ENCODE data around the gene MPC1. TPM values are rescaled to one million over a fixed set of nuclear protein-coding genes. Genes with fewer than 3 reads are reported as not detected.

The MPC1 gene
- total RNA-seq, 1 donor from 2014 or later: 21.2 TPM

DNA sequence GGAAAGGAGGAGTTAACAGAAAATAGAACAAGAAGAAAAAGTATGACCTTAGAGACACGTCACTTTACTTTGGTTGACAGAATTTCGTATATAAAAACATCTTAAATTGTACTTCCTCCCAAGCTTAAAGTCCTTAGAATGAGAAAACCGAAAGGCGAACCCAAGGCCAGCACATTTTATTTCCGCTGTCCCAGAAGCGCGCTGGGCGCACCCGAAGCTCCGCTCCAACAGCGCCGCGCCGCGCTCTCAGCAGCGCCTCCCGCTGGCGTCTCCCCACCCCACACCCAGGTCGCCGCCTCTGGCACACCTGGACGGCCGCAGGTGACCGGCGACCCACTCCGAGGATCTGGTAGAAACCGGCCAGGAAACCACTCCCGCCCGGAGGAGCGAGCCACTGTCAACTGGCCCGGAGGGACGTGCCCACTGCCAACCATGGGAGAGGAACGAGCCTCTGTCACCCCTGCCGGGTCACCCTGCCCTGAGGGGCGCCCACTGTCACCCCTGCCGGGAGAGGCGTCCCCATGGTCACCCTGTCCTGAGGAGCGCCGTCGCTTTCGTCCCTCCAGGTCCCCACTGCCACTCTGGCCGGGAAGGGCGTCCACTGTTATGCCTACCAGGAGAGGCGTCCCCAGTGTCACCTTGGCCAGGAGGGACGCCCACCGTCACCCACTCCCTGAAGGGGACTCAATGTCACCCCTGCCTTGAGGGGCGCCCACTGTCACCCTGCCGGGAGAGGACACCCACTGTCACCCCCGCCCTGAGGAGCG, 824 bp downstream of the MPC1 start:
- H3K4me3 ChIP-seq (ENCODE audit: low read depth, low read length): peak overlapping the region; percentile 86
- peak; percentile 18 for DNase-seq (ENCODE audit: low read depth)
- TF ChIP-seq, protein P1, sequence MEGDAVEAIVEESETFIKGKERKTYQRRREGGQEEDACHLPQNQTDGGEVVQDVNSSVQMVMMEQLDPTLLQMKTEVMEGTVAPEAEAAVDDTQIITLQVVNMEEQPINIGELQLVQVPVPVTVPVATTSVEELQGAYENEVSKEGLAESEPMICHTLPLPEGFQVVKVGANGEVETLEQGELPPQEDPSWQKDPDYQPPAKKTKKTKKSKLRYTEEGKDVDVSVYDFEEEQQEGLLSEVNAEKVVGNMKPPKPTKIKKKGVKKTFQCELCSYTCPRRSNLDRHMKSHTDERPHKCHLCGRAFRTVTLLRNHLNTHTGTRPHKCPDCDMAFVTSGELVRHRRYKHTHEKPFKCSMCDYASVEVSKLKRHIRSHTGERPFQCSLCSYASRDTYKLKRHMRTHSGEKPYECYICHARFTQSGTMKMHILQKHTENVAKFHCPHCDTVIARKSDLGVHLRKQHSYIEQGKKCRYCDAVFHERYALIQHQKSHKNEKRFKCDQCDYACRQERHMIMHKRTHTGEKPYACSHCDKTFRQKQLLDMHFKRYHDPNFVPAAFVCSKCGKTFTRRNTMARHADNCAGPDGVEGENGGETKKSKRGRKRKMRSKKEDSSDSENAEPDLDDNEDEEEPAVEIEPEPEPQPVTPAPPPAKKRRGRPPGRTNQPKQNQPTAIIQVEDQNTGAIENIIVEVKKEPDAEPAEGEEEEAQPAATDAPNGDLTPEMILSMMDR (conservative IDR thresholded peaks at IDR 0.05; ENCODE audit: low read depth, low read length): peak; percentile 70

DNA sequence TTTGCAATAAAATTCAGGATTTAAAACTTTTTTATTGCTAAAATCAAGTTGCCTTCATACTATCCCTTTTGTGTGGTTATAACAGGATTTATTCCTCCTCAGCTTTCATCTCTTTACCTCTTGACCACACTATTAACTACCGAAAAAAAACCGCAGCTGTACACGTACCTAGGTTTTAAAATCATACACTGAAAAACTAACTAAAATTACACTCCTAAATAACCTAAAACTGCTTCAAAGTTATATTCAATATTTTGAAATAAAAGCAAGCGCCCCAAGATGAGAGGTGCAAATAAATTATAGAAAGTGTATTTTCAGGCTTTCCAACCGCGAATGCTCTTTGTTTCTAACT, 1.4 kb downstream of the MPC1 start:
- no peak for DNase-seq (ENCODE audit: low read depth)
- TF ChIP-seq, protein P1 (conservative IDR thresholded peaks at IDR 0.05; ENCODE audit: low read depth, low read length): no peak
- peak overlapping the region; percentile 86 for H3K4me3 ChIP-seq (ENCODE audit: low read depth, low read length)

DNA sequence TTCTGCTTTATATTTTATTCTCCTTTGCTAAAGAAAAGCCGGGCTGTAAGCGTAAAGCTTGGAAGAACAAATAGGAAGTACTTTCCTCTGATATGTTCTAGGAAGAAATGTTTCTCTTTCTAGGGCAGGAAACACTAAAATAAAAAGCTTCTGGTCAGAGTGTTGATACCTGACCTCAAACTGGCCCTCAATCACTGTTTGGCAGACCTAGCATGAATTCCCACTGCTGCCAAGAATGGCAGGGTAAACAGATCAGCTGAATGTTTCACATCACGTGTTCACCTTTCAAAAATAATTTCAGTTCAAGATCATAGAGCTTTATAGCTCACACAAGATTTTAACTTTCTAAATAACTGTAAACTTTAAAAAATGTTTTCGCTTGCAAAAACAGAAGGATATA, 2.9 kb downstream of the MPC1 start:
- TF ChIP-seq, protein P1 (conservative IDR thresholded peaks at IDR 0.05; ENCODE audit: low read depth, low read length): no peak
- DNase-seq (ENCODE audit: low read depth): no peak
- no peak overlapping the region for H3K4me3 ChIP-seq (ENCODE audit: low read depth, low read length)

DNA sequence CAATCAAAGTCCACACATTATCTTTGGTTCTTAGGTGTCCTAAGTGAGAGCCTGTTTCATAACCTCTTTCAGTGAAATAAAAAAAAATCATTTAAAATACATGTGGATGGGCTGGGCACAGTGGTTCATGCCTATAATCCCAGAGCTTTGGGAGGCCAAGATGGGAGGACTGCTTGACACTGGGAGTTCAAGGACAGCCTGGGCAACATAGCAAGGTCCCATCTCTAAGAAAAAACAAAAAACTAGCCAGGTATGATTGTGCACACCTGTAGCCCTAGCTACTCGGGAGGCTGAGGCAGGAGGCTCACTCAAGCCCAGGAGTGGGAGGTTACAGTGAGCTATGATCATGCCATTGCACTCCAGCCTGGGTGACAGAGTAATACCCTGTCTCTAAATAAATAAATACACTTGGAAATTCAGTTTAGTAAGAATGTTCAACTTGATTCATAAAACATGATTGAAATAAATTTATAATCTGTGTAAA, 3.6 kb downstream of the MPC1 start:
- TF ChIP-seq, protein P1 (conservative IDR thresholded peaks at IDR 0.05; ENCODE audit: low read depth, low read length): no peak
- DNase-seq (ENCODE audit: low read depth): no peak
- no peak overlapping the region for H3K4me3 ChIP-seq (ENCODE audit: low read depth, low read length)

DNA sequence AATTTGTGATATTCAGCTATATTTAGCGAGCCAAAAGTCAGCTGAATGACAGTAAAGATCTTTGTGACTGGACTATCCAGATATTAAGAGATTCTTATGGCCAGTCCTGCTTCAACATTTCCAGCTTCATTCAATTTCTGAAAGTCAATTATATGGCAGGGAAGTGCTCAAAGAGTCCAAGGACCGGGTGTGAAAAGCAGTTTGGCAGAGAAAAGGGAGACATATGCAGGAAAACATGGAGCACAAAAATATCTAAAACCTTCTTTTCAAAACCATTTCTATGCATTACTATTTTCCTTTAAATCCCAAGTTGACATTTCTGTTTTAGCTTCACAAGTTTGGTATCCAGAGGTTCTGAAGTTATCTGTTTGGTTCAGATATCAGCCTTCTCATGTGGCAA, 5.0 kb downstream of the MPC1 start:
- DNase-seq (ENCODE audit: low read depth): no peak
- no peak overlapping the region for H3K4me3 ChIP-seq (ENCODE audit: low read depth, low read length)
- TF ChIP-seq, protein P1 (conservative IDR thresholded peaks at IDR 0.05; ENCODE audit: low read depth, low read length): no peak

DNA sequence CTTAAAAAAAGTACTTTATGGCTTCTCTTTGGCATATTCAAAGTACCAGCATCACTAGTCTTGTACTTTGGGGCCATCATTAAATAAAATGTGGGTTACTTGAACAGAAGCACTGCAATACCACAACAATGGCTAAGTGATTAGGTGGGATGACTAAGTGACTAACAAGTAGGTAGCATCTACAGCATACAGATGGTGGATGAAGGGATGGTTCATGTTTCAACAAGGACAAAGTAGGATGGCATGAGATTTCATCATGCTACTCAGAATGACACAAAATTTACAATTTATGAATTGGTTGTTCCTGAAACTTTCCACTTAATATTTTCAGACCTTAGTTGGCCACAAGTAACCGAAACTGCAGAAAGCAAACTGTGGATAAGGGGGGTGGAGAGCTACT, 7.7 kb downstream of the MPC1 start:
- TF ChIP-seq, protein P1 (conservative IDR thresholded peaks at IDR 0.05; ENCODE audit: low read depth, low read length): no peak
- DNase-seq (ENCODE audit: low read depth): no peak

DNA sequence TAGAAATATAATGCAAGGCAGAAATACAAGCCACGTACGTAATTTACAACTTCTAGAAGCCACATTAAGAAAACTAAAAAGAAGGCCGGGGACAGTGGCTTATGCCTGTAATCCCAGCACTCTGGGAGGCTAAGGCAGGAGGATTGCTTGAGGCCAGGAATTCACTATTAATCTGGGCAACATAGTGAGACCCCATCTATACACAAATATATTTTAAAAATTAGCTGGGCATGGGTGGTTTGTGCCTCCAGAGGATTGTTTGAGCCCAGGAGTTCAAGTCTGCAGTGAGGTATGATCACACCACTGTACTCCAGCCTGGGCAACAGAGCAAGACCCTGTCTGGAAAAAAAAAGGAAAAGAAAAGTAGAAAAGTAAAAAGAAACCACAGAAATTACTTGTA, 12.3 kb downstream of the MPC1 start:
- DNase-seq (ENCODE audit: low read depth): no peak
- TF ChIP-seq, protein P1 (conservative IDR thresholded peaks at IDR 0.05; ENCODE audit: low read depth, low read length): no peak

More for the DNA sequence above, 7.7 kb downstream of the MPC1 start:
- no peak overlapping the region for H3K4me3 ChIP-seq (ENCODE audit: low read depth, low read length)

More for the DNA sequence above, 12.3 kb downstream of the MPC1 start:
- H3K4me3 ChIP-seq (ENCODE audit: low read depth, low read length): no peak overlapping the region

Data from epithelial cell of proximal tubule (primary cell).